ENCODE measurements around the gene VEZF1.

VEZF1 gene

DNA sequence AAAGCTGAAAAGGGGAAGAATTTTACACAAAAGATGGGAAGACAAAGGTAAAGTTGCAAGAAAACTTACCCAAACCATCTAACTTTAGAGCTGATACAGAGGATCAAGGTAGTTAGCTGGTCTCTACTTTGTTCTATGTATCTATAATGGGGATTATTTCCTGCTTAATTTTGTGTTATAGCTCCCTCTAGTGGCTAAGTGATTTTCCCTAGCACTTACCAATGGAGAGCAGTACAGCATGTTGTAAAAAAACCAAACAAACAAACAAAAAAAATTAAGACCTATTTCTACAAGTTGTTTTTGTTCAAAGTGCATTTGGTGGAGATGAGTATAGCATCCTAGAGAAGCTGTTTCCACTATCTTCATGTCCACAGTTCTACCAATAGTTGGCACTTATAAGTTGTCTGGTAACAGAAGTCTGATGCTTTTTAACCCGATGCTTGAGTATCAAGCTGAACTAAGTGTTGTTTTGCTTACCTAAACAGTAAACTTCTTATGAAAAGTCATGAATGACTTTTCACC is 11.5 kb upstream of the VEZF1 start:
- no peak for DNase-seq (ENCODE audit: low read depth in 3 of 3, low spot score in 1 of 3)

- no peak for DNase-seq (ENCODE audit: low read depth in 3 of 3, low spot score in 1 of 3)
Measured at GRCh38 chr17:57999010-57999495, 11.0 kb upstream of the VEZF1 start.

DNA sequence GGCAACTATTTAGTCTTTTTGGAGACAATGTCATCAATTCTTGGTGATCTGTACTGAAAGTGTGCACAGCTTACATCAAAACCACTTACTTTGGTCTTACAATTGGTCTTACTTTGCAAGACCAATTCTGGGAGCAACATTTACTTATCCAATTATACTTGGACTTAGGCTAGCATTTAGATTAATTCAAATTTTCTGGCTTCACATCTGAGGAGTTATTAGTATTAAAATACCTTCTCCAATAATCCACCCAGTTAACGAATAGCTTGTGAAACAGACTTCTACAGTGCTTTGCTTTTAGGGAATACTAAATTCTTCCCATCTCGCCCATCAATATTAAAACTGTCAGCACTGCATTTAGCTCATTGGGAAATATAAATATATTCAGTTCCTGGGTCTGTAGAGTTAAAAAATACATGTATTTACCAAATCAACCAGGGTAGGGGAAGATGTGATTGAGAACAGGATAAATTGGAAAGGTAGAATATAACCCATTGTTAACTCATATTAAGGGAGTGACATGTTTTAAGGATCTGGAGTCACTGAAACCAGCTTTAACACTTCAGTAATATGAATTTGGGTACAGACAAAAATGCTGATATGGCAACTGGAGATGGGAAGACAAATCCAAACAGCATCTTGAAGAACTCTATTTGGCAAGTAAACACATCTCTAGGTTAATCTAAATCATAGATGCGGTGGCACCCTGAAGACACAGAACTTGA is 9.2 kb upstream of the VEZF1 start:
- DNase-seq (ENCODE audit: low read depth in 3 of 3, low spot score in 1 of 3) = no peak

- DNase-seq (ENCODE audit: low read depth in 3 of 3, low spot score in 1 of 3) = no peak
Measured at GRCh38 chr17:57995076-57995956, 7.3 kb upstream of the VEZF1 start.

DNA sequence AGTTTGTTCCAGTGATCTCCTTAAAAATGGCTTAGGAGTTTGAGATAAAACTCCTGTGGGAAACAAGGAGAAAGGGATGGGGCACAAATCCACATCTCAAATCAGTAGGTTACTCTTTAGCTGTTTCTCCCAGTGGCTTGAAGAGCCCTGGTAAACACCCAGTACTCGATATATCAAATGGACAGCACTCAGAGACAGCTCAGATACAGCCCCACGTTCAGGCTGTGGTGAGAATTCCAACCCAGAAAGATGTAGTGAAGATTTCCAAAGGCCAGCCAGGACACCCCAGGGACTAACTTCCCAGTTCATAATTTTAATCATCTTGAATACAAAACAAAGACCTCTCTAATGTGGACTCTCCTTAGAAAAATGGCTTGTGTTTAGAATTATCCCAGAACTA is 6.4 kb upstream of the VEZF1 start:
- no peak for DNase-seq (ENCODE audit: low read depth in 3 of 3, low spot score in 1 of 3)

- no peak for DNase-seq (ENCODE audit: low read depth in 3 of 3, low spot score in 1 of 3)
Measured at GRCh38 chr17:57993471-57994365, 5.7 kb upstream of the VEZF1 start.

GRCh38 chr17:57991537-57991936 is 3.5 kb upstream of the VEZF1 start:
- no peak for DNase-seq (ENCODE audit: low read depth in 3 of 3, low spot score in 1 of 3)

DNA sequence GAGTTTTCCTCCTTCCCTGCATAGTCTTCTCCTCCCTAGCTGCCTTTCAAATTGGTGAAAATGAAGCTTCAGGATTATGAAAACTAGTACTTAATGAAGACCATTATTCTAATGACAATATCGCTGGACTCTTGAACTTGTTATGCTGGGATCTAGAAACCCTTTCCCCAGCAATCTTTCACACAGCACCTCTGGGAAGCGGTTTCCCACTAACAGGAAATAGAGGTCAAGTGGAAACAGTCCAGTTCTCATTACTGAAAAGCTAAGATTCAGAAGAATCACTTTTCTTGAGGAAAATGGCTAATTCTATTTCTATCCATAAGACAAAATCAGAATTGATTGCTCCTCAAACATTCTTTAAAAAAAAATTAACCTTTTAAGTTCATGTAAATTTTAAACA is 2.0 kb upstream of the VEZF1 start:
- DNase-seq (ENCODE audit: low read depth in 3 of 3, low spot score in 1 of 3) = no peak

DNA sequence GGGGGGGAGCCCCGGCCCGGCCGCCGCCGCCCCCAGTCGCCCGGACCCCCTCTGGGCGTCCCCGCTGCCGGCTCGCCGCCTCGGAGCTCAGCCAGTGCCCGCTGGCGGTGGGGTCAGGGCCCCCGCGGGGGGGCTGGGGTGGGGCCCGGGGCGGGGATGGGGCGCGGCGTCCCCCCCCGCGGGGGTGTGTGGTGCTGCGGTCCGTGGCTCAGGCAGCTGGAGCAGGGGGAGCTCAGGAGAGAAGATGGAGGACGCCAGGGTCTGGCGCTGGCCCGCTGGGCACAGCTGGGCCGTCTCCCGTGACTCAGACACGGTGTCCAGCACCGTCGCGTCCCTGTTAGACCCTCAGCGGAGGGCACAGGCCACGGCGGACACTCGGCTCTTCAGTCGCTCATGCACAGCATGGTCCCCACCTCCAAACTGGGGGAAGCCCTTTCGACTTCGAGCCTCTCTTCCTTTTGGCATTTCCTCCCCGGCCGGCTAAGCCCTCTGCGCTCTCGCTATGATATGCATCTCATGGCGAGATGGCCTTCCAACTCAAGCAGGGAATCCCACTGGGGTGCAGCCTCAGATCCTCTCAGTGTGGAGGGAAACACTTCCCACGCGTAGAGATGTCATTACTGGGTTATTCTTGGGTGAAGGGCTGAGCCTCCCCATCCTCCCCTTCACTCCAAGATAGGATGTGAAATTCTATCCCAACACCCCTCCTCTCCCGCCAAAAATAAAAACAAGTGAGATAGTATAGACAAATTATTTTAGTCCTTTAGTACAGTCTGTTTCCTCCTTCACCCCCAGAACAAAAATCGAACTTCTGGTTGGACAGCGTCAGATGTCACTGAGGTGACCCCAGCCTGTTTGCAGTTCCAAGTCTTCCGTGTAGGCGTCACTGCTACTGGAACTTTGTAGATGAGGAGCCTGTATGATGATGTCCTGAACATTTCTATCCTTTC is 522 bp upstream of the VEZF1 start:
- DNase-seq (ENCODE audit: low read depth in 3 of 3, low spot score in 1 of 3) = peak in 2 of 3 donors; percentile 29 to 65

- peak in 1 of 3 donors; percentile 3 for DNase-seq (ENCODE audit: low read depth in 3 of 3, low spot score in 1 of 3)
Measured at GRCh38 chr17:57986841-57987580, 1.0 kb downstream of the VEZF1 start.

DNA sequence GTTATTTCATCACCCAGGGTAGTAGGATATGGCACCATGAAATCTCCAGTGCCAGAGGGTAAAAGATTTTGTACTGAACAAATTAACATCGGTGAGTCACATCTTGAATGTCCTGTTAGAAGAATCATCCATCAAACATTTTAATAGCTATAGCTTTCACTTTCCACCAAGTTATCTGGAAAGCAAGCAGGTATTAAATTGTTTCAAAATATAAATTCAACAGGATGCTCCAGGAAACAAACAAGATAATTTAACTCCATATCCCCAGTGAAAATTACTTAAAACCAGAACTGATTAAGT is 2.4 kb downstream of the VEZF1 start:
- no peak for DNase-seq (ENCODE audit: low read depth in 3 of 3, low spot score in 1 of 3)

GRCh38 chr17:57984936-57985674 is 2.9 kb downstream of the VEZF1 start:
- no peak for DNase-seq (ENCODE audit: low read depth in 3 of 3, low spot score in 1 of 3)

DNA sequence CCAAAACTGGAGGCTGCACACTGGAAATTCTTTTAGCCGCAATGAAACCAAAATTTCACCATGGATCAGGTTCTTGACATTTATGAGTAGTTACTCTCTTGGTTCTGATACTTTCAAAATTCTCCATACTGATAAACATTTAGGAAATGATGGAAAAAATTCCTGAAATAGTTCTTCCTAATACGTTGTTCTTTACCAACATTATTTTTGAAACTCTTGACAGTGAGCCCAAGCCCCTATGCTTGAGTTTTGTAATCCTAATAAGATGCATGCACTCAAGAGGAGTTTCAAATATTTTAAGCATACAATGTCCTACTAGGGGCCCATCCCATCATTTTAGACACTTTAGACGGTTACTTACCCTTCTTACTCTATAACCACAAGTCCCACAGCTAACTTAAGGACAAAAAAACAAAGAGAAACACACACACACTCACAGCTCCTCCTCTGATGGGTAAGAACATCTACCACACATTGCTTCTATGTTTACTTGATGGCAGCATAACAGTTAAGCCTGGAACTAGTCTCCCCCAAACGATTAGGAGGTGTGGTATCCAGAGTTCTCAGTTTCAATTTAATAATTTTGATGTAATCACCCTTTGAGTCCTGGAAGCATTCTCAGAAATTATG is 3.7 kb downstream of the VEZF1 start:
- DNase-seq (ENCODE audit: low read depth in 3 of 3, low spot score in 1 of 3) = no peak

DNA sequence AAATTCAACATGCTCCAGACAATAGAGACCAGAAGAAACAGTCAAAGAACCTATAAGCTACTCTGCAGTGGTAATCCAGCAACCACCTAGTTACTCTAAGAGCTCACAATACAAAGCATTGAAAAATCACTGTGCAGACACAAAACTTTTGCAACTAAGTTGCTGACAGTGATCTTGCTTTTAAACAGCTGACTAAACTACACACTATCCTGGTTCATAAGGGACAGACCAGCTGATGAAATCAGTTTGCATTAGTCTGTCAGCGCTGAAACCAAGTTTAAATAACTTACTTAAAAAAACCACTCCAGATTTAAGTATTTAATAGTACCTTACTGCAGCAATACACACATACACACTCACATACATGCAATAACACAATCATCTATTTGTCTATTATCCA is 4.6 kb downstream of the VEZF1 start:
- no peak for DNase-seq (ENCODE audit: low read depth in 3 of 3, low spot score in 1 of 3)

GRCh38 chr17:57982452-57983170 is 5.4 kb downstream of the VEZF1 start:
- DNase-seq (ENCODE audit: low read depth in 3 of 3, low spot score in 1 of 3) = no peak

GRCh38 chr17:57980522-57980921 is 7.5 kb downstream of the VEZF1 start:
- DNase-seq (ENCODE audit: low read depth in 3 of 3, low spot score in 1 of 3) = no peak

DNA sequence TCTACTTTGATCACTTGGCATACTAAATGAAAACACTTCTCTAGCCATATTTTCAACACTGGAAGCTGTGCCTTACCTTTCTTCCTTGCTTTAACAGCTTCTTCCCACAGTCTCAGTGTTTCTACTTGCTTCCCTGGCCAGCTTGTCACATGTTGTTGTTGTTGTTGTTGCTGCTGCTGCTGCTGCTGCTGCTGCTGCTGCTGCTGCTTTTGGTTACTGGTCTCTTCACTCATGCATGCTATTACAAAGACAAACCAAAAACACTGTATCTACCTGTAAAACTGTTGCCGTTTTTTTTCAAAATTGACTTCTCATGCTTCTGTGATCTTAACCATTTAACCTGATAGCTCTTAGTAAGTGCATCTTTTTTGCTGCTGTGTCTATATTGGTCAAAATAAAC is 9.0 kb downstream of the VEZF1 start:
- no peak for DNase-seq (ENCODE audit: low read depth in 3 of 3, low spot score in 1 of 3)

DNA sequence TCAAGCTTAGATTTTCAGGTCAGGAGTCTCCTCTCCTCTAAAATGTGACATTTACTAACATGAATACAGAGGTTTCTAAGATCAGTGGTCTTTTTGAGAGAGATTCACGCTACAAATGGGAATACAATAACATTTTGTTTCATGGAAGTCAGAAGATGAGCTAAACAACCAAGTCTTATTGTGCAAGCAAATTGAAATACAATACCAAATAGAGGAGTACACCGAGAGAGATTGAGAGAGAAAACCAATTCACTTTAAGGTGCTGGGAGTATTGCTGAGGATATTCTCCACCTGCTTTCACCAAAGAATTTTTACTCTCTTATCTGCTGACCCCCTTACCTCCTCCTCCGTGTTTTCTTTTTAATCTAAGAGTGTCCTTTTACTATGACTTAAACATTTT is 11.5 kb downstream of the VEZF1 start:
- no peak for DNase-seq (ENCODE audit: low read depth in 3 of 3, low spot score in 1 of 3)
